ENCODE results near the gene PPP1R9B. TPM values are rescaled to one million over a fixed set of nuclear protein-coding genes. Genes with fewer than 3 reads are reported as not detected.
A peak's percentile ranks its signal among the peaks of the same experiment; 100 is the strongest.

Gene PPP1R9B
- total and polyA plus RNA-seq, 2 of the 8 experiments (the other 6 are each of a cell fraction or from before 2014, with no cell fraction given), result 5.2 to 13.1 TPM

DNA sequence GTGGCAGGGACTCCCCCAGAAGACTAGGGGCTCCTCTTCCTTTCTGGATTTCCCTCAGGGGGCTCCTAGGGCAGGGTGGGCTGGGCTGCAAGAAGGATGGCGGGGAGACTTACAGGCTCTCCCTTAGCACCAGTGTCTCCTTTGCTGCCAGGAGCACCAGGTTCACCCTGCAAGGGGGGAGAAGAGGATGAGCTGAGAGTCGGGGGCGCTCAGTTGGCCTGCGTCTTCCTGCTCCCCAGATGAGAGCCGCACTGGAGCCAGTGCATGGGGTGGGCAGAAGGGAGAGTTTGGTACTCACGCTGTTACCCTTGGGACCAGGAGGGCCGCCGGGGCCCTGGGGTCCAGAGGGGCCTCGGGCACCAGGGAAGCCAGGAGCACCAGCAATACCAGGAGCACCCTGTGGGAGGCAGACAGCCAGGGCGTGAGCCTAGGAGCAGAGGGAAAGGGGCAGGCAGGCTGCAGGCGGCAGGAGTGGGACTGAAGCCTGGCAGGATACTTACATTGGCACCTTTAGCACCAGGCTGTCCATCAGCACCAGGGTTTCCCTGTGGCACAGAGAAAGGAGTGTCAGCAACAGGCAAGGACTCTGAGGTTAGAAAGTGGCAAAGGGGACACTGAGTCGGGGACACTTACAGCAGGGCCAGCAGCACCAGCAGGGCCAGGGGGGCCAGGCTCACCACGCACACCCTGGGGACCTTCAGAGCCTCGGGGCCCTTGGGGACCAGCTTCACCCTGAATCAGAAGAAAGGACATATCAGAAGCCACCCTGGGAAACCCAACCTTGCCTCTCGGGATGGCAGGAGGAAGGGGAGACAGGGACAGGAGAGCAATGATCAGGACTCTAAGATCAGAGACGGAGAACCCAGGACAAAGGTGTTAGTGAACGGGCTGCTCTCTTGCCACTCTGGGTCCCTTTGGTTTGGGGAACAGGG is 44.7 kb upstream of the PPP1R9B start:
- no peak overlapping the region for H3K4me2 ChIP-seq (ENCODE audit: insufficient read depth in 1 of 2, low read depth in 2 of 2, low read length in 2 of 2)
- no peak for FAIRE-seq

More for the DNA sequence above, 44.7 kb upstream of the PPP1R9B start:
- H2AFZ ChIP-seq (ENCODE audit: low read length), result no peak overlapping the region
- H4K8ac ChIP-seq (ENCODE audit: extremely low read depth, insufficient read depth, low read length), result no peak overlapping the region
- no peak overlapping the region for H3K4me3 ChIP-seq (ENCODE audit: extremely low read depth in 1 of 4, insufficient read depth in 2 of 4, low read depth in 3 of 4, low read length in 4 of 4)
- no peak overlapping the region for H2AK5ac ChIP-seq (ENCODE audit: low read depth, low read length)
- no peak overlapping the region for H3K27ac ChIP-seq (ENCODE audit: low read depth, low read length)
- no peaks in the 10 kb centered on the region for H3K9me3 ChIP-seq (ENCODE audit: insufficient read depth in 2 of 2, low read depth in 1 of 2, low read length in 1 of 2)
- H3K27me3 ChIP-seq (replicated peaks in 1 of 4; ENCODE audit: control insufficient read depth in 3 of 4, extremely low read depth in 1 of 4, insufficient read depth in 3 of 4, low read length in 3 of 4), result no peaks in the 10 kb centered on the region
- no peak for DNase-seq (ENCODE audit: low read depth in 1 of 2, low spot score in 2 of 2)
- no peak overlapping the region for H3K18ac ChIP-seq (ENCODE audit: extremely low read depth, low read length)
- WGBS, 2 experiments (ENCODE audit: extremely low coverage in 1 of 2, insufficient coverage in 1 of 2, insufficient read length in 1 of 2, insufficient replicate concordance in 2 of 2, low coverage in 1 of 2, low lambda C conversion rate in 2 of 2, missing lambda C conversion rate in 1 of 2), result 84% methylated on average over 16 of the region's 17 CpGs; no CpG with 5 or more reads in 1 of the 2 experiments
- H2BK5ac ChIP-seq (ENCODE audit: low read depth, low read length), result no peak overlapping the region
- H3K4ac ChIP-seq (replicated peaks; ENCODE audit: insufficient read length, low read depth, low read length), result no peak overlapping the region
- POLR2A ChIA-PET (ENCODE audit: partially characterized antibody), result interaction anchor here (0.9 kb wide), 1 partner anchor 90 kb away, joined by 3 read pairs; no protein-coding TSS in a partner anchor
- H3K36me3 ChIP-seq (ENCODE audit: control insufficient read depth in 2 of 4, insufficient read depth in 4 of 4, low read length in 3 of 4), result peaks cover 11 to 56% (median 41%) of the 10 kb centered on the region in 4 experiments
- no peak overlapping the region for H2BK15ac ChIP-seq (ENCODE audit: low read length)
- no peak overlapping the region for H3K56ac ChIP-seq (replicated peaks; ENCODE audit: insufficient read length, low read depth, low read length)
- peaks cover 0 to 4% of the 10 kb centered on the region in 2 experiments for H4K20me1 ChIP-seq (replicated peaks in 1 of 2; ENCODE audit: control insufficient read depth in 1 of 2, insufficient read depth in 2 of 2, low read length in 2 of 2)
- H2BK12ac ChIP-seq (ENCODE audit: low read depth, low read length), result no peak overlapping the region
- no peak for TF ChIP-seq YY1 (IDR thresholded peaks at IDR 0.05; ENCODE audit: low read depth, low read length)
- peak in 1 of 2 experiments; percentile 12; a peak in 1 of 4 replicates for TF ChIP-seq RAD21 (IDR thresholded peaks at IDR 0.05 in 1 of 2, conservative IDR thresholded peaks at IDR 0.05 in 1 of 2; ENCODE audit: low read depth in 2 of 2, low read length in 2 of 2)
- TF ChIP-seq, protein P1, sequence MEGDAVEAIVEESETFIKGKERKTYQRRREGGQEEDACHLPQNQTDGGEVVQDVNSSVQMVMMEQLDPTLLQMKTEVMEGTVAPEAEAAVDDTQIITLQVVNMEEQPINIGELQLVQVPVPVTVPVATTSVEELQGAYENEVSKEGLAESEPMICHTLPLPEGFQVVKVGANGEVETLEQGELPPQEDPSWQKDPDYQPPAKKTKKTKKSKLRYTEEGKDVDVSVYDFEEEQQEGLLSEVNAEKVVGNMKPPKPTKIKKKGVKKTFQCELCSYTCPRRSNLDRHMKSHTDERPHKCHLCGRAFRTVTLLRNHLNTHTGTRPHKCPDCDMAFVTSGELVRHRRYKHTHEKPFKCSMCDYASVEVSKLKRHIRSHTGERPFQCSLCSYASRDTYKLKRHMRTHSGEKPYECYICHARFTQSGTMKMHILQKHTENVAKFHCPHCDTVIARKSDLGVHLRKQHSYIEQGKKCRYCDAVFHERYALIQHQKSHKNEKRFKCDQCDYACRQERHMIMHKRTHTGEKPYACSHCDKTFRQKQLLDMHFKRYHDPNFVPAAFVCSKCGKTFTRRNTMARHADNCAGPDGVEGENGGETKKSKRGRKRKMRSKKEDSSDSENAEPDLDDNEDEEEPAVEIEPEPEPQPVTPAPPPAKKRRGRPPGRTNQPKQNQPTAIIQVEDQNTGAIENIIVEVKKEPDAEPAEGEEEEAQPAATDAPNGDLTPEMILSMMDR (IDR thresholded peaks at IDR 0.05; ENCODE audit: control extremely low read depth in 1 of 3, insufficient read depth in 1 of 3, low read depth in 1 of 3, low read length in 3 of 3), result peak; percentile 32 to 38 (median 33); a peak in 3 of 4 replicates
- no peak overlapping the region for H3K9ac ChIP-seq (replicated peaks in 1 of 4; ENCODE audit: extremely low read depth in 1 of 4, low read depth in 3 of 4, low read length in 3 of 4)
- no peaks in the 10 kb centered on the region for H3K79me1 ChIP-seq (ENCODE audit: low read depth, low read length)
- no peak overlapping the region for H3K23ac ChIP-seq (ENCODE audit: insufficient read length)
- no peak overlapping the region for H2BK20ac ChIP-seq (ENCODE audit: low read length)
- H4K91ac ChIP-seq (replicated peaks; ENCODE audit: insufficient read length, low read length), result no peak overlapping the region
- no peaks in the 10 kb centered on the region for H3K79me2 ChIP-seq (ENCODE audit: control insufficient read depth in 1 of 2, insufficient read depth in 2 of 2, low read length in 2 of 2)
- H4K5ac ChIP-seq (ENCODE audit: insufficient read length, low read depth, low read length), result no peak overlapping the region
- H3K23me2 ChIP-seq (ENCODE audit: low read depth, low read length), result peaks cover 5% of the 10 kb centered on the region; the same call in 1 of the 2 replicates
- H3K14ac ChIP-seq (ENCODE audit: insufficient read length), result no peak overlapping the region
- peaks cover 0 to 2% (median 0%) of the 10 kb centered on the region in 4 experiments; a peak in 1 of 7 replicates for H3K4me1 ChIP-seq (replicated peaks in 1 of 4; ENCODE audit: control insufficient read depth in 3 of 4, insufficient read depth in 4 of 4, low read length in 3 of 4)
- no peak overlapping the region for H2BK120ac ChIP-seq (replicated peaks; ENCODE audit: low read depth, low read length)
- CTCF ChIA-PET (ENCODE audit: partially characterized antibody), result interaction anchor here (1.0 to 5.8 kb wide), 13 partner anchors 8 to 115 kb away, joined by 3 to 103 read pairs (median 10); no protein-coding TSS in a partner anchor
